ENCODE data around the gene ARV1. TPM values are rescaled to one million over a fixed set of nuclear protein-coding genes. Genes with fewer than 3 reads are reported as not detected.

ARV1 gene
- total RNA-seq, 1 experiment from 2014 or later, result 51.8 TPM

DNA sequence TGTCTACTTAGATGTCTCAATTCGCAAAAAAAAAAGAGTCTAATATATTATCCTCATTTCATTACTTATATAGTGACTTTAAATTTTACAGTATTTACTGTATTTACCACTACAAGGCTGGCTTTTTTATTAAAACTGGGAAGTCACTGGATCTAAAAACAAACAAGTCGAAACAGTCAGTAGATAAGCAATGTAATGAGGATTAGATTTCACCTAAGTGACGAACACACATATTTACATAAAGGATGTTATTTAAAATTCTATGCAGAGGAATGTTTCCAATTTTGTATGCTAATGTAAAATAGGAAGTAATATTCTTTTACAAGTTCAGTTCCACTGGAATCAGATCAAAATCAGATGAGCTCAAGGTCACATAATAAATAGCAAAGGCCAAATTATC, 28.5 kb upstream of the ARV1 start:
- TF ChIP-seq, protein P1, sequence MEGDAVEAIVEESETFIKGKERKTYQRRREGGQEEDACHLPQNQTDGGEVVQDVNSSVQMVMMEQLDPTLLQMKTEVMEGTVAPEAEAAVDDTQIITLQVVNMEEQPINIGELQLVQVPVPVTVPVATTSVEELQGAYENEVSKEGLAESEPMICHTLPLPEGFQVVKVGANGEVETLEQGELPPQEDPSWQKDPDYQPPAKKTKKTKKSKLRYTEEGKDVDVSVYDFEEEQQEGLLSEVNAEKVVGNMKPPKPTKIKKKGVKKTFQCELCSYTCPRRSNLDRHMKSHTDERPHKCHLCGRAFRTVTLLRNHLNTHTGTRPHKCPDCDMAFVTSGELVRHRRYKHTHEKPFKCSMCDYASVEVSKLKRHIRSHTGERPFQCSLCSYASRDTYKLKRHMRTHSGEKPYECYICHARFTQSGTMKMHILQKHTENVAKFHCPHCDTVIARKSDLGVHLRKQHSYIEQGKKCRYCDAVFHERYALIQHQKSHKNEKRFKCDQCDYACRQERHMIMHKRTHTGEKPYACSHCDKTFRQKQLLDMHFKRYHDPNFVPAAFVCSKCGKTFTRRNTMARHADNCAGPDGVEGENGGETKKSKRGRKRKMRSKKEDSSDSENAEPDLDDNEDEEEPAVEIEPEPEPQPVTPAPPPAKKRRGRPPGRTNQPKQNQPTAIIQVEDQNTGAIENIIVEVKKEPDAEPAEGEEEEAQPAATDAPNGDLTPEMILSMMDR (IDR thresholded peaks at IDR 0.05; ENCODE audit: unreplicated experiment), result no peak
- DNase-seq (ENCODE audit: unreplicated experiment), result no peak
- no TSS peak for BruUV-seq (replicated peaks)
- intact Hi-C loops (cut with micrococcal nuclease), result no loop called here
- Mint-ChIP-seq H3K27me3 (ENCODE audit: insufficient read depth, unreplicated experiment) (no peaks in the 10 kb centered on the region), H3K4me3 (ENCODE audit: unreplicated experiment) (no peak overlapping the region), H3K9me3 (ENCODE audit: unreplicated experiment) (no peaks in the 10 kb centered on the region), H3K4me1 (ENCODE audit: insufficient read depth, unreplicated experiment) (no peaks in the 10 kb centered on the region), H3K27ac (ENCODE audit: low read depth, unreplicated experiment) (no peak overlapping the region), H3K36me3 (ENCODE audit: insufficient read depth, unreplicated experiment) (peaks cover 37% of the 10 kb centered on the region)
- ChIA-PET CTCF (interaction anchor here (0.6 to 1.7 kb wide), 4 partner anchors 10 to 1370 kb away, joined by 3 to 9 read pairs (median 4); no protein-coding TSS in a partner anchor), POLR2A (interaction anchor here (0.8 to 1.1 kb wide), 2 partner anchors 26 to 292 kb away, joined by 3 to 5 read pairs; no protein-coding TSS in a partner anchor)

DNA sequence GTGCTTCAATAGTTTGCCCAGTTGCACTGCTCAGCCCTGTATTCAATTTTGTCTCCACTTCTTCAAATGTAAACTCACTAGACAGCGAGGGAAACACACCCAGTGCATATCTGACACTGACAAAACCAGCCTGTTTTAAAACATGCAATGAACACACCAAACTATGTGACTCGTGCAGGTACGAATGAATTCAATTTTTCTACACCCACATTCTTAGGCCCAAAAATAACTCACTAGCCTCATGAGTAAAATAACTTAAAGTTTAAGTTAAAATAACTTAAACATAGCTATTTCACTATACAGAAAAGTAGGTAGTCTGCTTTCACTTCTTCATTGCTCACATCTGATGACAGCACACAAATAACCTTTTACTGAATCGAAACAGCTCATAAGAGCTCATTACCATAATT, 21.3 kb upstream of the ARV1 start:
- POLR2A ChIA-PET, result interaction anchor here (0.6 to 1.2 kb wide), 2 partner anchors 16 to 462 kb away, joined by 3 to 6 read pairs; no protein-coding TSS in a partner anchor
- intact Hi-C loops (cut with micrococcal nuclease), result no loop called here
- BruUV-seq (replicated peaks), result no TSS peak
- CTCF ChIA-PET, result interaction anchor here (0.7 to 1.9 kb wide), 6 partner anchors 14 to 254 kb away, joined by 3 to 5 read pairs (median 4); no protein-coding TSS in a partner anchor
- TF ChIP-seq, protein P1 (IDR thresholded peaks at IDR 0.05; ENCODE audit: unreplicated experiment), result no peak
- Mint-ChIP-seq H3K9me3 (ENCODE audit: unreplicated experiment) (no peaks in the 10 kb centered on the region), H3K4me1 (ENCODE audit: insufficient read depth, unreplicated experiment) (no peaks in the 10 kb centered on the region), H3K4me3 (ENCODE audit: unreplicated experiment) (no peak overlapping the region), H3K27me3 (ENCODE audit: insufficient read depth, unreplicated experiment) (no peaks in the 10 kb centered on the region), H3K36me3 (ENCODE audit: insufficient read depth, unreplicated experiment) (peaks cover 54% of the 10 kb centered on the region), H3K27ac (ENCODE audit: low read depth, unreplicated experiment) (no peak overlapping the region)
- no peak for DNase-seq (ENCODE audit: unreplicated experiment)

DNA sequence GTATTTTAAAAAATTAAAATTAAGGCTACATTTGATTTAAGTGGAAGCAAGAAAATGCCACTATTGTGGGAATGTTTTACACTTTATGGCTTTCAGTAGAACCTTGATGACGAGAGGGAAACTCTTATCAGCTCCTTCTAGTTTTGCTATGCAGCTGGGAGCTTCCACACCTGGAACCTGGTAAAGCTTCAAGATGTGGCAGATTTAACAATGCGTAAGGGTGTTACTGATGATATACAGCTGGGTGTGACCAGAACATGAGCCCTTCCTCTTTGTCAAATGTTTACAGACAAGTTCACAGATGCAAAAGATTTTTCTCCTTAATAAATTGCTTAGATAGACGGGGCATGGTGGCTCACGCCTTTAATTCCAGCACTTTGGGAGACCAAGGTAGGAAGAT, 20.5 kb upstream of the ARV1 start:
- Mint-ChIP-seq H3K4me1 (ENCODE audit: insufficient read depth, unreplicated experiment) (no peaks in the 10 kb centered on the region), H3K27ac (ENCODE audit: low read depth, unreplicated experiment) (no peak overlapping the region), H3K9me3 (ENCODE audit: unreplicated experiment) (no peaks in the 10 kb centered on the region), H3K4me3 (ENCODE audit: unreplicated experiment) (no peak overlapping the region), H3K27me3 (ENCODE audit: insufficient read depth, unreplicated experiment) (no peaks in the 10 kb centered on the region), H3K36me3 (ENCODE audit: insufficient read depth, unreplicated experiment) (peaks cover 48% of the 10 kb centered on the region)
- ChIA-PET CTCF (interaction anchor here (0.5 to 1.9 kb wide), 8 partner anchors 13 to 1288 kb away, joined by 3 to 5 read pairs (median 4); no protein-coding TSS in a partner anchor), POLR2A (interaction anchor here (0.5 to 1.2 kb wide), 5 partner anchors 15 to 461 kb away, joined by 3 to 6 read pairs (median 4); no protein-coding TSS in a partner anchor)
- DNase-seq (ENCODE audit: unreplicated experiment), result no peak
- intact Hi-C loops (cut with micrococcal nuclease), result no loop called here
- TF ChIP-seq, protein P1 (IDR thresholded peaks at IDR 0.05; ENCODE audit: unreplicated experiment), result no peak
- no TSS peak for BruUV-seq (replicated peaks)

DNA sequence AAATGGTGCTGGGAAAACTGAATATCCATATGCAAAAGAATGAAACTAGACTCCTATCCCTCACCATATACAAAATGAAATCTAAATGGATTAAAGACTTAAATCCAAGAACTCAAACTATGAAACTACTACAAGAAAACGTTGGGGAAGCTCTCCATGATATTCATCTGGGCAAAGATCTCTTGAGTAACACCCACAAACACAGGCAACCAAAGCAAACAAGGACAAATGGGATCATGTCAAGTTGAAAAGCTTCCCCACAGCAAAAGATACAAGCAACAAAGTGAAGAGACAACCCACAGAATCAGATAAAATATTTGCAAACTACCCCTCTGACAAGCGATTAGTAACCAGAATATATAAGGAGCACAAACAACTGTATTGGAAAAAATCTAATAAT, 14.0 kb upstream of the ARV1 start:
- Mint-ChIP-seq H3K9me3 (ENCODE audit: unreplicated experiment) (no peaks in the 10 kb centered on the region), H3K27me3 (ENCODE audit: insufficient read depth, unreplicated experiment) (no peaks in the 10 kb centered on the region), H3K4me1 (ENCODE audit: insufficient read depth, unreplicated experiment) (no peaks in the 10 kb centered on the region), H3K27ac (ENCODE audit: low read depth, unreplicated experiment) (no peak overlapping the region), H3K36me3 (ENCODE audit: insufficient read depth, unreplicated experiment) (peaks cover 8% of the 10 kb centered on the region), H3K4me3 (ENCODE audit: unreplicated experiment) (no peak overlapping the region)
- TF ChIP-seq, protein P1 (IDR thresholded peaks at IDR 0.05; ENCODE audit: unreplicated experiment), result no peak
- no peak for DNase-seq (ENCODE audit: unreplicated experiment)
- BruUV-seq (replicated peaks), result no TSS peak
- CTCF ChIA-PET, result interaction anchor here (0.6 to 1.7 kb wide), 3 partner anchors 25 to 563 kb away, joined by 3 to 4 read pairs (median 3); no protein-coding TSS in a partner anchor
- POLR2A ChIA-PET, result interaction anchor here (0.6 to 8.3 kb wide), 4 partner anchors 13 to 72 kb away, joined by 3 to 64 read pairs (median 3); partner anchors contain the start of genes ARV1 and TTC13
- intact Hi-C loops (cut with micrococcal nuclease), result no loop called here

Data from MCF 10A (cell line).